ENCODE measurements around the gene PAFAH2. TPM values are rescaled to one million over a fixed set of nuclear protein-coding genes. Genes with fewer than 3 reads are reported as not detected.
"Not testable (repeated sequence)": the region's sequence is repeated elsewhere in the genome, so short reads cannot be mapped to it uniquely, and the experiment has no call there.

PAFAH2 gene
- total and polyA plus RNA-seq, 2 of the 13 experiments (the other 11 are each of a cell fraction or from before 2014, with no cell fraction given) = 6.9 to 9.4 TPM

- TF ChIP-seq USF2 (IDR thresholded peaks at IDR 0.05; ENCODE audit: low read depth, low read length) (no peak), USF2 (CRISPR knock-in tag; IDR thresholded peaks at IDR 0.05; ENCODE audit: borderline replicate concordance) (no peak), POLR2A (IDR thresholded peaks at IDR 0.05; ENCODE audit: insufficient read depth in 1 of 2, low read depth in 2 of 2, low read length in 2 of 2) (no peak), CREB1 (IDR thresholded peaks at IDR 0.05) (no peak), CREB1 (CRISPR knock-in tag; IDR thresholded peaks at IDR 0.05) (no peak), ONECUT2 (CRISPR knock-in tag; IDR thresholded peaks at IDR 0.05) (no peak), ZFP82 (CRISPR knock-in tag; IDR thresholded peaks at IDR 0.05; ENCODE audit: borderline replicate concordance) (no peak)
Observed at GRCh38 chr1:25987951-25988350, 9.9 kb downstream of the PAFAH2 start (continued).

- H2AFZ ChIP-seq (ENCODE audit: low read length); BruUV-seq (replicated peaks); DNase-seq (ENCODE audit: low spot score); H3K27ac ChIP-seq (ENCODE audit: extremely low read length, insufficient read depth, low read length); CTCF ChIA-PET (ENCODE audit: low intra/inter-chr PET ratio, low total read pairs); H3K9ac ChIP-seq (ENCODE audit: insufficient read depth, low read depth, low read length); H3K79me2 ChIP-seq (ENCODE audit: insufficient read depth, low read length); POLR2A ChIA-PET; H3K4me2 ChIP-seq (ENCODE audit: low read depth, low read length); intact Hi-C loops (cut with micrococcal nuclease; ENCODE audit: unreplicated experiment); H3K9me3 ChIP-seq (ENCODE audit: low read length); ATAC-seq; FAIRE-seq; H4K20me1 ChIP-seq (ENCODE audit: insufficient read depth, low read length); H3K4me1 ChIP-seq (ENCODE audit: insufficient read depth, low read length); H3K4me3 ChIP-seq (replicated peaks in 1 of 3; ENCODE audit: insufficient read depth in 1 of 3, low read depth in 2 of 3, low read length in 3 of 3); in situ Hi-C loops (cut with HindIII; ENCODE audit: extremely low pct_ligation_motif_present, low pct_unique_long_range_greater_than_20kb); H3K27me3 ChIP-seq (ENCODE audit: control insufficient read depth in 1 of 2, insufficient read depth in 2 of 2, low read length in 2 of 2): not testable (repeated sequence)
- H3K36me3 ChIP-seq (replicated peaks in 1 of 2; ENCODE audit: control insufficient read depth in 1 of 2, insufficient read depth in 2 of 2, low read length in 2 of 2) = peaks cover 23 to 45% of the 10 kb centered on the region in 2 experiments
- WGBS (ENCODE audit: low lambda C conversion rate) = 96% methylated on average over 10 of the region's 10 CpGs
Observed at GRCh38 chr1:25986773-25987172, 11.1 kb downstream of the PAFAH2 start.
